C4-2B (cell line): ENCODE results near the gene ALG8.

Source experiments
- ZFX ChIP-seq: fragments of 450-650 bp; IDR thresholded peaks from 2 replicates; pipeline ENCODE4 v1.6.1; 2017
- TF ChIP-seq, protein P1 (sequence below): fragments of 450-650 bp; conservative IDR thresholded peaks from 2 replicates; pipeline ENCODE4 v1.5.1; 2017; ENCODE audit warnings: mild to moderate bottlenecking

DNA sequence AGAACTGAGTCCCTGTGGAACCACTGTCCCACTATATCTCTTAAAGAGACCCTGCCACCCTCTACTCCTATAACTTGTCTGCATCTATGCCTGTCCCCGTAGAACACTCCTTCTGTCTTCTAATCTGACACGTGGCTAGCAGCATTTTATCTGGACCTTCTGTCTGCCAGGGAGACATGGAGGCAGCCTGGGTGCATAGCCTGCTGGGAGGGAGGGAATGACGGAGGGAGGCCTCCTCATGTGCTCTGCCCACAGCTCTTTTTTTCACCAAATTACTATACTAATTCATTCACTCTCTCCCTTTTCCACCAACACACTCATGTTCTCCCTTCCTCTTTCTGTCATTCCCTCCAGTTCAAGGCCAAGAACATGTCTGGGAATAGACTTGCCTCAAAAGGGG, 83.3 kb downstream of the ALG8 start:
- TF ChIP-seq, protein P1, sequence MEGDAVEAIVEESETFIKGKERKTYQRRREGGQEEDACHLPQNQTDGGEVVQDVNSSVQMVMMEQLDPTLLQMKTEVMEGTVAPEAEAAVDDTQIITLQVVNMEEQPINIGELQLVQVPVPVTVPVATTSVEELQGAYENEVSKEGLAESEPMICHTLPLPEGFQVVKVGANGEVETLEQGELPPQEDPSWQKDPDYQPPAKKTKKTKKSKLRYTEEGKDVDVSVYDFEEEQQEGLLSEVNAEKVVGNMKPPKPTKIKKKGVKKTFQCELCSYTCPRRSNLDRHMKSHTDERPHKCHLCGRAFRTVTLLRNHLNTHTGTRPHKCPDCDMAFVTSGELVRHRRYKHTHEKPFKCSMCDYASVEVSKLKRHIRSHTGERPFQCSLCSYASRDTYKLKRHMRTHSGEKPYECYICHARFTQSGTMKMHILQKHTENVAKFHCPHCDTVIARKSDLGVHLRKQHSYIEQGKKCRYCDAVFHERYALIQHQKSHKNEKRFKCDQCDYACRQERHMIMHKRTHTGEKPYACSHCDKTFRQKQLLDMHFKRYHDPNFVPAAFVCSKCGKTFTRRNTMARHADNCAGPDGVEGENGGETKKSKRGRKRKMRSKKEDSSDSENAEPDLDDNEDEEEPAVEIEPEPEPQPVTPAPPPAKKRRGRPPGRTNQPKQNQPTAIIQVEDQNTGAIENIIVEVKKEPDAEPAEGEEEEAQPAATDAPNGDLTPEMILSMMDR: no peak
- no peak for TF ChIP-seq ZFX
